ENCODE measurements around the gene YIPF3. TPM values are rescaled to one million over a fixed set of nuclear protein-coding genes. Genes with fewer than 3 reads are reported as not detected.
"Not testable (repeated sequence)": the region's sequence is repeated elsewhere in the genome, so short reads cannot be mapped to it uniquely, and the experiment has no call there.

The YIPF3 gene
- total RNA-seq, 1 donor from 2014 or later: 122 TPM

- no peak overlapping the region for H3K4me3 Mint-ChIP-seq
- no peak for DNase-seq (ENCODE audit: extremely low spot score, unreplicated experiment)
- peaks cover 7% of the 10 kb centered on the region for H3K27me3 Mint-ChIP-seq
- no peaks in the 10 kb centered on the region for H3K4me1 Mint-ChIP-seq (ENCODE audit: unreplicated experiment)
- H3K27ac Mint-ChIP-seq: no peak overlapping the region
- no peak for TF ChIP-seq CTCF (conservative IDR thresholded peaks at IDR 0.05)
- H3K36me3 Mint-ChIP-seq: no peaks in the 10 kb centered on the region
- H3K9me3 Mint-ChIP-seq: no peaks in the 10 kb centered on the region
Observed at GRCh38 chr6:43471399-43471798, 45.3 kb downstream of the YIPF3 start.

- no peak overlapping the region for H3K4me3 Mint-ChIP-seq
- no peaks in the 10 kb centered on the region for H3K36me3 Mint-ChIP-seq
- DNase-seq (ENCODE audit: extremely low spot score, unreplicated experiment): no peak
- no peak for TF ChIP-seq CTCF (conservative IDR thresholded peaks at IDR 0.05)
- peaks cover 9% of the 10 kb centered on the region for H3K27me3 Mint-ChIP-seq
- no peaks in the 10 kb centered on the region for H3K4me1 Mint-ChIP-seq (ENCODE audit: unreplicated experiment)
- no peak overlapping the region for H3K27ac Mint-ChIP-seq
- no peaks in the 10 kb centered on the region for H3K9me3 Mint-ChIP-seq
Observed at GRCh38 chr6:43469947-43470346, 46.8 kb downstream of the YIPF3 start.

GRCh38 chr6:43468748-43469681, 47.7 kb downstream of the YIPF3 start:
- Mint-ChIP-seq H3K4me3 (no peak overlapping the region), H3K36me3 (no peaks in the 10 kb centered on the region), H3K9me3 (no peaks in the 10 kb centered on the region), H3K4me1 (ENCODE audit: unreplicated experiment) (no peaks in the 10 kb centered on the region), H3K27me3 (peaks cover 9% of the 10 kb centered on the region), H3K27ac (peak overlapping the region; percentile 76)
- no peak for DNase-seq (ENCODE audit: extremely low spot score, unreplicated experiment)
- TF ChIP-seq CTCF (conservative IDR thresholded peaks at IDR 0.05): no peak

- H3K36me3 Mint-ChIP-seq: no peaks in the 10 kb centered on the region
- no peak for DNase-seq (ENCODE audit: extremely low spot score, unreplicated experiment)
- no peak overlapping the region for H3K4me3 Mint-ChIP-seq
- H3K27ac Mint-ChIP-seq: no peak overlapping the region
- peaks cover 10% of the 10 kb centered on the region for H3K27me3 Mint-ChIP-seq
- no peaks in the 10 kb centered on the region for H3K9me3 Mint-ChIP-seq
- H3K4me1 Mint-ChIP-seq (ENCODE audit: unreplicated experiment): no peaks in the 10 kb centered on the region
- TF ChIP-seq CTCF (conservative IDR thresholded peaks at IDR 0.05): no peak
Observed at GRCh38 chr6:43468240-43468639, 48.5 kb downstream of the YIPF3 start.

- DNase-seq (ENCODE audit: extremely low spot score, unreplicated experiment): no peak
- Mint-ChIP-seq H3K4me1 (ENCODE audit: unreplicated experiment) (no peaks in the 10 kb centered on the region), H3K27ac (no peak overlapping the region), H3K4me3 (no peak overlapping the region), H3K9me3 (no peaks in the 10 kb centered on the region), H3K36me3 (no peaks in the 10 kb centered on the region), H3K27me3 (peaks cover 14% of the 10 kb centered on the region)
- TF ChIP-seq CTCF (conservative IDR thresholded peaks at IDR 0.05): no peak
Observed at GRCh38 chr6:43467752-43468151, 49.0 kb downstream of the YIPF3 start.

DNA sequence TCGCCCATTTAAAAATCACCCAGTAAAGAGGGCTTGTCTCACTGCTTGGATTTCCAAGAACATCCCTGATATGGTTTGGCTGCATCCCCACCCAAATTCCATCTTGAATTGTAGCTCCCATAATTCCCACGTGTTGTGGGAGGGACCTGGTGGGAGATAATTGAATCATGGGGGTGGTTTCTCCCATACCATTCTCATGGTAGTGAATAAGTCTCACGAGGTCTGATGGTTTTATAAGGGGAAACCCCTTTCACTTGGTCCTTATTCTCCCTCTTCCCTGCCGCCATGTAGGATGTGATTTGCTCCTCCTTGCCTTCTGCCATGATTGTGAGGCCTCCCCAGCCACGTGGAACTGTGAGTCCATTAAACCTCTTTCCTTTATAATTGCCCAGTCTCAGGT, 49.5 kb downstream of the YIPF3 start:
- not testable (repeated sequence) for H3K4me1 Mint-ChIP-seq (ENCODE audit: unreplicated experiment)

More for the DNA sequence above, 49.5 kb downstream of the YIPF3 start:
- H3K27me3 Mint-ChIP-seq: peaks cover 19% of the 10 kb centered on the region
- DNase-seq (ENCODE audit: extremely low spot score, unreplicated experiment); H3K4me3 Mint-ChIP-seq; H3K27ac Mint-ChIP-seq; H3K36me3 Mint-ChIP-seq; H3K9me3 Mint-ChIP-seq: not testable (repeated sequence)

Measured in type B pancreatic cell (in vitro differentiated cells).